ACC112 (cell line): ENCODE measurements around the gene ACP1.

Experiments
- H2AFZ ChIP-seq: fragments of 200-600 bp; sonication (generic); one replicate; pipeline ENCODE4 v1.6.0; 2017; ENCODE audit warnings: antibody characterized with exemption, low read length; ENCODE audit not compliant: unreplicated experiment
- H3K27ac ChIP-seq: fragments of 200-600 bp; sonication (generic); 2 replicates; pipeline ENCODE4 v1.5.1; 2014; ENCODE audit warnings: low read depth, mild to moderate bottlenecking, antibody characterized with exemption, low read length, moderate library complexity
- H3K27me3 ChIP-seq: fragments of 200-600 bp; sonication (generic); 2 replicates; pipeline ENCODE4 v1.6.1; 2014; ENCODE audit warnings: mild to moderate bottlenecking, antibody characterized with exemption, low read length, moderate library complexity, mixed read lengths; ENCODE audit not compliant: insufficient read depth
- H3K36me3 ChIP-seq: fragments of 200-600 bp; sonication (generic); 2 replicates; pipeline ENCODE4 v1.6.1; 2016; ENCODE audit warnings: mild to moderate bottlenecking, antibody characterized with exemption, low read length, moderate library complexity, mixed read lengths; ENCODE audit not compliant: insufficient read depth
- H3K4me1 ChIP-seq: fragments of 200-600 bp; sonication (generic); one replicate; pipeline ENCODE4 v1.6.1; 2016; ENCODE audit warnings: low read length, mixed read lengths; ENCODE audit not compliant: insufficient read depth, unreplicated experiment, control insufficient read depth
- H3K4me3 ChIP-seq: fragments of 200-600 bp; sonication (generic); 2 replicates; pipeline ENCODE4 v1.5.1; 2014; ENCODE audit warnings: mild to moderate bottlenecking, low read depth, low read length
- H3K79me2 ChIP-seq: fragments of 200-600 bp; sonication (generic); one replicate; pipeline ENCODE4 v1.6.0; 2016; ENCODE audit warnings: low read length; ENCODE audit not compliant: control insufficient read depth, unreplicated experiment, insufficient read depth

The ACP1 gene

DNA sequence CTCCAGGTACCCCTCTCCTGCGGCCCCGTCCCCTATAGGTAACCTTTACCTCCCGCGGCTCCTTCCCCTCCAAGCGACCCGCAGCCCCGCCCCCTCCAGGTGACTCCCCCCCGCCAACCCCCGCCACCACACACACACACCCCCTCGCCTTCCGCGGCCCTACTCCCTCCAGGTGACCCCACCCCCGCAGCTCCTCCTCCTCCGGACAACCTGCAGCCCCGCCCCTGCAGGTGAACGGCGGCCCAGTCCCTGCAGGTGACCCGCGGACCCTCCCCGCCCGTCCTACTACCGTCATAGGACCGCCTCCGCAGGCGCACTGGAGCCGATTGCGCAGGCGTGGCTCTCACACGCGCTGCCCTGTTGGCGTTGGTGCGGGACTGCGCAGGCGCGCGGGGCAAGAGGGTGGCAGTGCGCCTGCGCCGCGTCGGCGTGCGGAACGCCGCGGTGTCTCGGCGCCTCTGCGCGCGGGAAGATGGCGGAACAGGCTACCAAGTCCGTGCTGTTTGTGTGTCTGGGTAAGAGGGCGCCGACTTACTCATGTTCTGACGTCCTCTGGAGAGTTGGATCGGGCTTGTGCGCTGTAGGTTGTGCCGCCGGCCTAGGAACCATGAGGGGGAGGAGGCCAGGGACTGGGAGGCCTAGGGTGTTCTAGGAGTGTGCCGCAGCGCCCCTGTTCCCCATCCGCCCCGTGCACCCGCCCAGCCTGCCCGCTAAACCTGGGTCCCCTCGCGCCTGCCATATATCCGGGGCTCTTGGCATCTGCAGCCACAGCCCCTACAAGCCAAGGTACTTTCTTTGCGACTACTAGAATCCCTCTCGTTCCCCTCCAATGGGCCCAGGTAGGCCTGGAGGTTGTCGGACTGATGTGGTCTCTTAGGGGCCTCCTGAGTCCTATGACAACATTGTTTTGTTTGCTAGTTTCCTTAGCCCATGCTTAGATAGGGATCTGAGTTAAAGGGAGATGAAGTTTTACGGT lies at the start of gene ACP1:
Gene ACP1, plus strand, starts transcription at position 455 of the 976 bp plus-strand sequence. Its CDS starts 18 bp downstream, at position 473.
- H3K4me1 ChIP-seq = peaks cover 25% of the 10 kb centered on the region
- H2AFZ ChIP-seq = peak within 1 kb of the TSS; percentile 93
- H3K79me2 ChIP-seq = peaks cover 60% of the 10 kb centered on the region
- H3K36me3 ChIP-seq = peaks cover 16% of the 10 kb centered on the region
- H3K27ac ChIP-seq = peak within 1 kb of the TSS; percentile 51
- no peaks in the 10 kb centered on the region for H3K27me3 ChIP-seq
- peak within 1 kb of the TSS; percentile 99 for H3K4me3 ChIP-seq

DNA sequence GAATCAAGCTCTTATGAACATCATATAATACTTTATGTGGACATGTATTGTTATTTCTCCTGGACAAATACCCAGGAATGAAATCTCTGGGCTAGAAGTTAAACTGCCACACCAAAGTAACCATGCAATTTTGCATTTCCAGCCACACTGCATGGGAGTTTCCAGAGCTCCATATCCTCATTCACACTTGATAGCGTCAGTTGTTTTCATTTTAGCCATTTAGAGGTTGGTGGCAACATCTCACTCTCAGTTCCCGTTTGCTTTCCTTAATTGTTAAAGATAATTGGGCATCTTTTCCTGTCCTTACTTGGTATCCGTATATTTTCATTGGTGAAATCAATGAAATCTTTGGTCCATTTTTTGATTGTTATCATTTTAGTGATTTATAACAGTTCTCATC lies 48.7 kb upstream of the ACP1 start:
- Histone ChIP-seq H3K4me1 (no peaks in the 10 kb centered on the region), H3K27me3 (peaks cover 9% of the 10 kb centered on the region; the same call in 1 of the 2 replicates), H3K79me2 (no peaks in the 10 kb centered on the region), H3K36me3 (no peaks in the 10 kb centered on the region), H2AFZ (no peak overlapping the region), H3K4me3 (no peak overlapping the region), H3K27ac (no peak overlapping the region)

DNA sequence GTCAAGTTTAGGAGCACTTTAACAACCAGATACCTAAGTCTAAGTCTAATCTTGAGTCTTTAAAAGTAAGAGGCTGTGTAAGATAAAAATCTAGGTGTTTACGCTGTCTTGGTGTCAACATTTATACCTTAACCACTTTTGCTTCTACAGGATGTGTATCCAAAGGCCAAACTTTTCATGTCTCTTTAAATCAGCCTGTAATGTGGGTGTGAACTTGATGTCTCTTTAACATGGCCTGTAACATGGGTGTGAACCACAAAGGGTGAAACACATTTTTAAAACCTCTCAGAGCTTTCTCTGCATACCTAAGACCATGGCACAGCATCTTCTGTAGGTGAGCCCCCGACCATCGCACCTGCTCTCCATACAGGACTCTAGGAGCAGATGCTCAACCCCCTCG lies 41.3 kb upstream of the ACP1 start:
- H3K27ac ChIP-seq = no peak overlapping the region
- H3K79me2 ChIP-seq = no peaks in the 10 kb centered on the region
- H2AFZ ChIP-seq = no peak overlapping the region

DNA sequence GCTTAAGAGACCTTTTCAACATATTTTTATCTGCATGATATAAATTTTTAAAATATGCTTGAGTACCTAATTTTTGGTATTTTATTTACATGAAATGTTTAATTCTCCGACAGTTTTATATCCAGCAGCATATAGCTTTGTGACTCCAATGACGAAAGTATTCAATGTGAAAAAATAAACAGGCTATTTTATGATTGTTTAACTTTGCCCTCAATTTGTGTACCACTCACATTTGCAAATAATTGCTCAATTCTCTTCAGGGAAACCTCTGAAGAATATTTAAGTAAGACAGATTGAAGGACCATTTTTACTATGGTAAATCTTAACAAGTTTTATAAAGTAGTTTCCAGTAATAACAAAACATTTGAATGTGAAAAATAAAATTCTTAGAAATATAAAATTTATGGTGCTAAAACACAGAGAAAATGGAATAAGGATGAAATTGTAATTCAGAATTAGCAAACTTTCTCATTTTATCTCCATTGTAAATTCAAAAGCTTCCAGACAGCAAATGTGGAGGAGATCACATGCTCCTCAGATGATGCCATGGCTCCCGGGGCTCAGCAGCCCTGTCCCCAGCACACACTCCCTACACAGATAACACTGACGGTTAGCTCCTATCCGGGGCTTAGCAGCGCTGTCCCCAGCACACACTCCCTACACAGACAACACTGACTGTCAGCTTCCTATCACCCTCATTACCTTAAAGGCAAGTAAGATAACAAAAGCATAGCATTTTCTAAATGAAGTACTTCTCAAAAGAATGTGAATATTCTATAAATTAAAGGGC lies 40.6 kb upstream of the ACP1 start:
- no peaks in the 10 kb centered on the region for H3K79me2 ChIP-seq
- no peak overlapping the region for H2AFZ ChIP-seq
- H3K27ac ChIP-seq = no peak overlapping the region
- H3K27me3 ChIP-seq = no peaks in the 10 kb centered on the region
- H3K36me3 ChIP-seq = peaks cover 5% of the 10 kb centered on the region; the same call in 1 of the 2 replicates
- H3K4me1 ChIP-seq = no peaks in the 10 kb centered on the region
- H3K4me3 ChIP-seq = no peak overlapping the region

More for the DNA sequence above, 41.3 kb upstream of the ACP1 start:
- Histone ChIP-seq H3K4me3 (no peak overlapping the region), H3K27me3 (no peaks in the 10 kb centered on the region), H3K4me1 (no peaks in the 10 kb centered on the region), H3K36me3 (peaks cover 5% of the 10 kb centered on the region; the same call in 1 of the 2 replicates)

DNA sequence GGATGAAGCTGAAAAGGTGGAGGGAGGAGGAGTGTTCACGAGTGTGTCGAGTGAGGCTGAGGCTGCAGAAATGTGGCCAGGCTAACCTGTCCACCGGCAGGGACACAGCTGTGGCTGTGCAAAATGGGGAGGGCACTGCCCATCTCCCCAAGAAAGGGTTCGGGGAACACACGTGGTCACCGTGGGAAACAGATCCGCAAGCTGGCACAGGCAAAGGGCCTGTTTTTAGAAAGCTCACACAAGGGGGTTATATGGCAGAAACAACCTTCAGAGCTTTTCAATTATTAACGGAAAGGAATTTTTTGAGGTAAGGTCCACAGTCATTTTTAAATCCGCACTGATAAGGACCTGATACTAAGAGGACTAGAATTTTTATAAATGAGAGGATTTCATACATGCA lies 36.6 kb upstream of the ACP1 start:
- H2AFZ ChIP-seq = no peak overlapping the region

DNA sequence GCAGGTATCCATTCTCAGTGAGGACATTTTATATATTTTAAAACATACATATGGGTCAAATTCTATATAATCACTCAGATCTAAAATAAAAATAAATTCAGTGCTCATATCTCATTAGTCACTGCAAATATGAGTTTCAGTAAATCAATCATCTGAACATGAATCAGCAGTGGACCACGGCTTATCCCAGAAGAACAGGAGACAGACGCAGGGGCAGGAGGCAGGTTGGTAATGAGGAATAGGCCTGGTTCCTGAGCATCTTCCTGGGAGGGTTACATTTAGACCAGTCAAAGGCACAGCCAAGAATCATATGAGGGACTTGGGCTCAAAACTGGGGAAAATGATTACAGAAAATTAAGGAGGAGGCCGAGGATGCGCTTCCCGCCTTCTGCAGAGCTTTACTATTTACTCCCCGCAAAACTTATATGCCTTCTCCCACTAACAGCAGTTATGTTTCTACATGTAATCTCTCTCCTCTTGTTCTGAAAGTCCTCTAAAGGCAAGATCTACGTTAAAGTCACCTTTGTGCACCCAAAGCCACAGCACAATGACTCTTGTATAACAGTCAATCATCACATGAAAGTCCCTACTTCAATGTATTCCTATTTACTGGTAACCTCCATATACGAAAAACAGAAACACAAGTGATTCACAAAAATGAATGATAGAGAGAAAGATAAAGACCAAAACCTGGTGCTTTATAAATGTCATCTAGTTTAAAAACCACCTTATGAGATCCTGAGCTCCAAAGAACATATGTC lies 36.0 kb upstream of the ACP1 start:
- Histone ChIP-seq H3K36me3 (peaks cover 5% of the 10 kb centered on the region; the same call in 1 of the 2 replicates), H3K79me2 (no peaks in the 10 kb centered on the region), H3K4me1 (no peaks in the 10 kb centered on the region), H3K27me3 (no peaks in the 10 kb centered on the region), H2AFZ (no peak overlapping the region), H3K4me3 (no peak overlapping the region), H3K27ac (no peak overlapping the region)

More for the DNA sequence above, 36.6 kb upstream of the ACP1 start:
- Histone ChIP-seq H3K27me3 (no peaks in the 10 kb centered on the region), H3K36me3 (peaks cover 5% of the 10 kb centered on the region; the same call in 1 of the 2 replicates), H3K4me1 (no peaks in the 10 kb centered on the region), H3K79me2 (no peaks in the 10 kb centered on the region), H3K27ac (no peak overlapping the region), H3K4me3 (no peak overlapping the region)

DNA sequence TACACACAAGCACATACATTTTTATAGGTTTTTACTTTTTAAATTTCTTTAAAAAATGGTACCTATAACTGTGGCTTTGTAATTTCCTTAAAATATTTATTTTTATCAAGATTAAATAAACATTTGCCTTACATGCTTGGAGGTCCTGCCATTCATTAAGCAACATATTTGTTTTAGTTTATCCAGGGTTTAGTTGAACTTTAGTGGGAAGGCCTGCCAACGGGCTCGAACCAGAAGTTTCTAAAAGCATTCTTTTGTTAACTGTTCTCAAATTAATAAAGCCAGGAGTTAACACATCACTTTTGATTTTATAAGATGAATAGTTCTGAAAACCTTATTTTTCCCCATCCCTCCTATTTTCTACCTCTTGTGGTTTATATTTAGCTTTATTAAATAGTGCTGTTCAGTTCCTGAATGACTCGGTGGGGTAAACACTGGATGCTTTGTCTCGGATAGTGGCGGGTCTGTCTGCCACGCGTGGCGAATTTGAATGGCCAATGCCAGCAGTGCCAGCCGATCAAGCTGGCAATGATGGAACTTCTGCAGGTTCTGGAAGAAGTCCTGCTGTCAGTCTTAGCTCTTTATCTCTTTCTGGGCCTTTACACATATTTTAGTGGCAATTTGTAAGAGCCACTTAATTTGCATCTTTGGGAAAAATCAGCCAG lies 33.1 kb upstream of the ACP1 start:
- H3K36me3 ChIP-seq = 0 out of 2 replicates have a peak, but pooled peaks cover under 1% of the 10 kb centered on the region
- no peaks in the 10 kb centered on the region for H3K4me1 ChIP-seq
- no peaks in the 10 kb centered on the region for H3K27me3 ChIP-seq
- H3K27ac ChIP-seq = no peak overlapping the region
- no peak overlapping the region for H2AFZ ChIP-seq
- no peaks in the 10 kb centered on the region for H3K79me2 ChIP-seq
- H3K4me3 ChIP-seq = no peak overlapping the region

DNA sequence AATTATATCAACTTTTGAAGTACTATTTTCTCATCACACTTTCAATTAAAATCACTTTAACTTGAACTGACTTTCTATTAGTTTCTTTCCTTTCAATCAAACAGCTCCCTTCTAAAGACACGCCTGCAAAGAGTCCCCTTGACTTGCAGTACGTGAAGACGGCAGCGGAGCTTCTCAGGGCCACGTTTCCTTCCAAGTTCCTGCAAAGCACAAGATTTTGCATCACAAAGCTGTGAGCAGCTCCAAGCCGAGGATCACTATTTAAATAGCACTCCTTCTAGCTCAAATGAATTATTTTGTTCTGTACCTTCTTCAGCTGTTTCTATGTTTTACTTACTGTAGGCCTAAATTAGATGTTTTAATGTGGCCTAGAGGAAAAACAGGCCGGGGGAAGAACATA lies 31.7 kb upstream of the ACP1 start:
- no peaks in the 10 kb centered on the region for H3K27me3 ChIP-seq
- no peaks in the 10 kb centered on the region for H3K4me1 ChIP-seq
- H3K27ac ChIP-seq = no peak overlapping the region
- no peaks in the 10 kb centered on the region for H3K79me2 ChIP-seq
- no peak overlapping the region for H3K4me3 ChIP-seq
- H3K36me3 ChIP-seq = no peaks in the 10 kb centered on the region
- no peak overlapping the region for H2AFZ ChIP-seq

DNA sequence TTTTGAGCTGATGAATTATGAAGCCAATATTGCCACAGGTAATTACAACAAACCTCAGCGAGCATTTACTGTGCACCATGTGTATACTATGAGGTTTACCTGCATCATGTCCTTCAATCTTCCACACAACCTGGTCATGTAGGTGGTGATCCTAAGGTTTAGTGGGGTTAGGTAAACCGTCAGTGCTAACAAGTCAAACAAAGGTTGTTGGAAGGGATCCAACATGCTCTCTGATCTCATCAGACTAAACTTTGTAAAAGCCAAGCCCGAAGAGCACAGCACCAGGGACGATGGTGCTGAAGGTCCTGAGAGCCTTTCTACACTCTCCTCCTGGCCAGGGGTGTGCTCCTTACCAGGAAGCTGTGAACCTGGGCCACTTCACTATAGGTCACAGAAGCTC lies 30.3 kb upstream of the ACP1 start:
- Histone ChIP-seq H3K4me1 (no peaks in the 10 kb centered on the region), H3K27me3 (no peaks in the 10 kb centered on the region), H3K36me3 (no peaks in the 10 kb centered on the region), H2AFZ (no peak overlapping the region), H3K4me3 (no peak overlapping the region), H3K79me2 (no peaks in the 10 kb centered on the region), H3K27ac (no peak overlapping the region)
